GM12878 (cell line): Measurements from ENCODE around the gene ATXN1. TPM values are rescaled to one million over a fixed set of nuclear protein-coding genes. Genes with fewer than 3 reads are reported as not detected.

ENCODE experiments used
- ATAC-seq: fragments of 200-7000 bp; cut with Tn5 transposase; 3 replicates; pipeline ENCODE4 v1.9.1; 2020; ENCODE audit warnings: mild to moderate bottlenecking, moderate library complexity
- BruUV-seq: library from RNA; stranded (reverse); fragments of 400-500 nt; replicated peaks from 2 replicates; lab custom pipeline; 2021; lab: Mats Ljungman, UMichigan
- CTCF ChIA-PET: fragments of 300-600 bp; sonication (Branson Sonifier 250); formaldehyde crosslinking; extraction: SDS; loops from one replicate; lab custom pipeline; 2021; ENCODE audit warnings: inconsistent platforms; lab: Yijun Ruan, JAX
- POLR2A ChIA-PET: fragments of 350-600 bp; formaldehyde crosslinking; extraction: SDS; loops from one replicate; lab custom pipeline; 2021; ENCODE audit warnings: inconsistent platforms; lab: Charles Lee
- RAD21 ChIA-PET: fragments of 300-600 bp; sonication (Branson Sonifier 250); formaldehyde crosslinking; loops from one replicate; lab custom pipeline; 2023; ENCODE audit warnings: antibody characterized with exemption; ENCODE audit not compliant: unreplicated experiment; lab: Charles Lee
- SMC1A ChIA-PET: fragments of 300-600 bp; sonication (Branson Sonifier 250); formaldehyde crosslinking; loops from one replicate; lab custom pipeline; 2023; ENCODE audit not compliant: unreplicated experiment, uncharacterized antibody; lab: Charles Lee
- DNase-seq: peaks from one replicate; pipeline ENCODE4 v3.0.0-alpha.2; 2011; ENCODE audit warnings: low read depth, low spot score
- FAIRE-seq: peaks from 3 replicates; lab custom pipeline; 2011; peaks lifted over from hg19 to GRCh38; lab: Jason Lieb, UNC
- H2AFZ ChIP-seq: 2 replicates; pipeline ENCODE4 v1.6.0; 2011; ENCODE audit warnings: low read depth, low read length, control low read depth; ENCODE audit not compliant: control insufficient read depth
- H3K27ac ChIP-seq: 2 replicates; pipeline ENCODE4 v1.5.1; 2011; ENCODE audit warnings: control low read depth; ENCODE audit not compliant: control insufficient read depth, insufficient read depth
- H3K27me3 ChIP-seq, 2 experiments: replicated peaks in 1 of 2; 2 replicates each; pipeline versions ENCODE4 v1.6.0 to v1.6.1; 2011; ENCODE audit warnings: low read length in 1 of 2; ENCODE audit not compliant: control insufficient read depth in 2 of 2, insufficient read depth in 2 of 2
- H3K36me3 ChIP-seq, 2 experiments: 2 replicates each; pipeline ENCODE4 v1.5.1; 2011; ENCODE audit warnings: low read length in 1 of 2; ENCODE audit not compliant: control insufficient read depth in 2 of 2, insufficient read depth in 2 of 2
- H3K4me1 ChIP-seq: 2 replicates; pipeline ENCODE4 v1.6.1; 2011; ENCODE audit warnings: mild to moderate bottlenecking, low read length, moderate library complexity, mixed read lengths; ENCODE audit not compliant: control insufficient read depth, insufficient read depth
- H3K4me2 ChIP-seq: 2 replicates; pipeline ENCODE4 v1.6.0; 2011; ENCODE audit warnings: control low read depth; ENCODE audit not compliant: control insufficient read depth, insufficient read depth
- H3K4me3 ChIP-seq: fragments of 200-600 bp; sonication (generic); 2 replicates; pipeline ENCODE4 v1.5.1; 2016
- H3K79me2 ChIP-seq: 2 replicates; pipeline ENCODE4 v1.6.0; 2011; ENCODE audit warnings: low read length; ENCODE audit not compliant: control insufficient read depth, insufficient read depth
- H3K9ac ChIP-seq: 2 replicates; pipeline ENCODE4 v1.8.0; 2011; ENCODE audit warnings: low read length, control low read depth, mixed read lengths; ENCODE audit not compliant: control insufficient read depth, insufficient read depth
- H3K9me3 ChIP-seq: replicated peaks from 3 replicates; pipeline ENCODE4 v1.5.1; 2011; ENCODE audit warnings: mild to moderate bottlenecking, low read length; ENCODE audit not compliant: control insufficient read depth, insufficient read depth
- H4K20me1 ChIP-seq: 2 replicates; pipeline ENCODE4 v1.6.0; 2011; ENCODE audit not compliant: control insufficient read depth, insufficient read depth
- EGR1 ChIP-seq, 2 experiments: IDR thresholded peaks; 1 replicate in 1 of 2; 2 replicates in 1 of 2; pipeline ENCODE4 v1.6.1; 2011 to 2012; ENCODE audit warnings: low read depth in 2 of 2, low read length in 2 of 2, borderline replicate concordance in 1 of 2, mild to moderate bottlenecking in 1 of 2, moderate library complexity in 1 of 2
- FOXM1 ChIP-seq: IDR thresholded peaks from 2 replicates; pipeline ENCODE4 v1.6.1; 2012; ENCODE audit warnings: low read depth, mild to moderate bottlenecking, inconsistent platforms, low read length, moderate library complexity
- GABPA ChIP-seq: IDR thresholded peaks from 2 replicates; pipeline ENCODE4 v1.6.1; 2014; ENCODE audit warnings: antibody characterized with exemption, low read depth, mild to moderate bottlenecking, inconsistent platforms
- HDGF ChIP-seq: fragments of 450-650 bp; IDR thresholded peaks from 2 replicates; pipeline ENCODE4 v1.6.1; 2016; ENCODE audit warnings: antibody characterized with exemption
- NR2F1 ChIP-seq: fragments of 450-650 bp; conservative IDR thresholded peaks from 2 replicates; pipeline ENCODE4 v1.6.1; 2017; ENCODE audit warnings: mild to moderate bottlenecking
- RUNX3 ChIP-seq: IDR thresholded peaks from 2 replicates; pipeline ENCODE4 v1.6.1; 2012; ENCODE audit warnings: low read length, inconsistent platforms
- TBL1XR1 ChIP-seq: IDR thresholded peaks from 2 replicates; pipeline ENCODE4 v1.6.1; 2012; ENCODE audit warnings: low read depth, low read length, improper control_type of control experiment
- WGBS: methylation state at CpG from one replicate; pipeline ENCODE4 v1.1.6; 2016; ENCODE audit warnings: low lambda C conversion rate; ENCODE audit not compliant: insufficient replicate concordance, insufficient coverage; ENCODE audit errors: missing lambda C conversion rate; 5-methylcytosine and 5-hydroxymethylcytosine counted together
- in situ Hi-C: fragments of 300-500 bp; cut with MboI; formaldehyde crosslinking; loops from 9 replicates; pipeline ENCODE4 v1.14.3; 2018; ENCODE audit warnings: mixed read lengths
- intact Hi-C: fragments of 100-400 bp; cut with micrococcal nuclease; formaldehyde crosslinking; loops from one replicate; pipeline ENCODE4 v1.14.2; 2022; ENCODE audit not compliant: unreplicated experiment
- polyA plus RNA-seq, 11 experiments: library from polyadenylated mRNA; depleted of rRNA in 4 of 11; unstranded in 6 of 11; stranded (reverse) in 5 of 11; fragments of >200 nt; fragmentation: Nextera tagmentation in 4 of 11; fragmentation: Illumina TruSeq in 1 of 11; extraction: Ambion mirVana in 4 of 11; extraction: Trizol in 1 of 11; gene quantifications; 1 replicate in 1 of 11; 2 replicates in 10 of 11; pipeline versions ENCODE4 v1.2.1 to v1.2.3, GENCODE V29; 2011 to 2016; ENCODE audit warnings: inconsistent platforms in 2 of 11, missing spikeins in 2 of 11, low read depth in 1 of 11
- total RNA-seq, 4 experiments: library from RNA; depleted of rRNA in 3 of 4; stranded (reverse); fragments of >200 nt in 3 of 4; fragmentation: Illumina TruSeq in 1 of 4; extraction: Trizol in 1 of 4; gene quantifications; 2 replicates each; pipeline versions ENCODE4 v1.2.1 to v1.2.3, GENCODE V29; 2013 to 2021

Gene ATXN1
- total and polyA plus RNA-seq, 10 of the 15 experiments (the other 5 are each of a cell fraction or from before 2014, with no cell fraction given), result 12.2 to 51.2 (median 20.5) TPM

- Histone ChIP-seq H3K4me3 (no peak overlapping the region), H4K20me1 (no peaks in the 10 kb centered on the region), H3K4me1 (no peaks in the 10 kb centered on the region), H3K79me2 (no peaks in the 10 kb centered on the region), H3K27me3 (no peaks in the 10 kb centered on the region), H3K36me3 (peaks cover 0 to 9% of the 10 kb centered on the region in 2 experiments; a peak in 2 of 4 replicates), H3K27ac (no peak overlapping the region), H3K9ac (no peak overlapping the region), H3K4me2 (no peak overlapping the region), H2AFZ (no peak overlapping the region), H3K9me3 (no peaks in the 10 kb centered on the region)
- no peak for DNase-seq
- no peak for FAIRE-seq
- intact Hi-C loops, result no loop called here
- ChIA-PET SMC1A (interaction anchor here (2.3 kb wide), 1 partner anchor 12 kb away, joined by 8 read pairs; no protein-coding TSS in a partner anchor), RAD21 (interaction anchor here (1.1 to 1.7 kb wide), 2 partner anchors 16 to 25 kb away, joined by 3 to 4 read pairs; no protein-coding TSS in a partner anchor), CTCF (interaction anchor here (1.2 kb wide), 1 partner anchor 9 kb away, joined by 3 read pairs; no protein-coding TSS in a partner anchor), POLR2A (no interaction called here)
- TF ChIP-seq NR2F1 (no peak), GABPA (no peak), FOXM1 (no peak), HDGF (no peak)
- no TSS peak for BruUV-seq
- 76% methylated on average over 15 of the region's 18 CpGs for whole genome bisulfite sequencing
- ATAC-seq, result no peak
- in situ Hi-C loops, result no loop called here
These were observed 402.6 kb downstream of the ATXN1 start for GRCh38 chr6:16358531-16359138.

GRCh38 chr6:16355699-16356446 is 405.4 kb downstream of the ATXN1 start:
- TSS peak; percentile 20 for BruUV-seq
- Histone ChIP-seq H3K36me3 (peaks cover 0 to 7% of the 10 kb centered on the region in 2 experiments; a peak in 3 of 4 replicates), H3K27me3 (no peaks in the 10 kb centered on the region)
- FAIRE-seq (no peak), ATAC-seq (no peak)
- POLR2A ChIA-PET, result no interaction called here
- CTCF ChIA-PET, result interaction anchor here (0.7 to 1.3 kb wide), 2 partner anchors 23 to 58 kb away, joined by 3 to 5 read pairs; no protein-coding TSS in a partner anchor
- TF ChIP-seq RUNX3, result no peak
- TF ChIP-seq EGR1 (IDR thresholded peaks at IDR 0.05; ENCODE audit: borderline replicate concordance in 1 of 2, low read depth in 2 of 2, low read length in 2 of 2), result no peak
- TF ChIP-seq TBL1XR1, result no peak
- TF ChIP-seq, all 136 proteins: peak for 0
- intact Hi-C loops (no loop called here), in situ Hi-C loops (no loop called here)
- H3K9me3 ChIP-seq, result no peaks in the 10 kb centered on the region
- no peak overlapping the region for H2AFZ ChIP-seq
- 60% methylated on average over 16 of the region's 16 CpGs for WGBS
- no peaks in the 10 kb centered on the region for H3K79me2 ChIP-seq
- SMC1A ChIA-PET, result interaction anchor here (0.9 to 2.3 kb wide), 2 partner anchors 15 to 26 kb away, joined by 3 to 8 read pairs; no protein-coding TSS in a partner anchor
- no peak overlapping the region for H3K9ac ChIP-seq
- no peaks in the 10 kb centered on the region for H3K4me1 ChIP-seq
- H3K4me3 ChIP-seq, result no peak overlapping the region
- no peak overlapping the region for H3K27ac ChIP-seq
- RAD21 ChIA-PET, result no interaction called here
- H3K4me2 ChIP-seq, result no peak overlapping the region
- DNase-seq, result no peak
- H4K20me1 ChIP-seq, result no peaks in the 10 kb centered on the region
